GM06990 (cell line): ENCODE data around the gene STRBP.
"Not testable (repeated sequence)": the region's sequence is repeated elsewhere in the genome, so short reads cannot be mapped to it uniquely, and the experiment has no call there.

Source experiments
- DNase-seq: peaks from one replicate; pipeline ENCODE4 v3.0.0-alpha.2; 2011; ENCODE audit not compliant: insufficient read length; ENCODE audit errors: extremely low read depth
- H3K27me3 ChIP-seq: replicated peaks from 2 replicates; pipeline ENCODE4 v1.6.0; 2011; ENCODE audit warnings: low read length; ENCODE audit not compliant: control insufficient read depth, insufficient read depth
- H3K36me3 ChIP-seq: 2 replicates; pipeline ENCODE4 v1.5.1; 2011; ENCODE audit warnings: low read length; ENCODE audit not compliant: control insufficient read depth, insufficient read depth
- H3K4me3 ChIP-seq: replicated peaks from 2 replicates; pipeline ENCODE4 v1.5.1; 2011; ENCODE audit warnings: low read depth, mild to moderate bottlenecking, control low read depth, low read length
- TF ChIP-seq, protein P1 (sequence below): IDR thresholded peaks from 2 replicates; pipeline ENCODE4 v1.5.1; 2011; ENCODE audit warnings: low read length, control low read depth, mild to moderate bottlenecking, inconsistent platforms; ENCODE audit not compliant: insufficient read depth, poor library complexity, severe bottlenecking

The STRBP gene

DNA sequence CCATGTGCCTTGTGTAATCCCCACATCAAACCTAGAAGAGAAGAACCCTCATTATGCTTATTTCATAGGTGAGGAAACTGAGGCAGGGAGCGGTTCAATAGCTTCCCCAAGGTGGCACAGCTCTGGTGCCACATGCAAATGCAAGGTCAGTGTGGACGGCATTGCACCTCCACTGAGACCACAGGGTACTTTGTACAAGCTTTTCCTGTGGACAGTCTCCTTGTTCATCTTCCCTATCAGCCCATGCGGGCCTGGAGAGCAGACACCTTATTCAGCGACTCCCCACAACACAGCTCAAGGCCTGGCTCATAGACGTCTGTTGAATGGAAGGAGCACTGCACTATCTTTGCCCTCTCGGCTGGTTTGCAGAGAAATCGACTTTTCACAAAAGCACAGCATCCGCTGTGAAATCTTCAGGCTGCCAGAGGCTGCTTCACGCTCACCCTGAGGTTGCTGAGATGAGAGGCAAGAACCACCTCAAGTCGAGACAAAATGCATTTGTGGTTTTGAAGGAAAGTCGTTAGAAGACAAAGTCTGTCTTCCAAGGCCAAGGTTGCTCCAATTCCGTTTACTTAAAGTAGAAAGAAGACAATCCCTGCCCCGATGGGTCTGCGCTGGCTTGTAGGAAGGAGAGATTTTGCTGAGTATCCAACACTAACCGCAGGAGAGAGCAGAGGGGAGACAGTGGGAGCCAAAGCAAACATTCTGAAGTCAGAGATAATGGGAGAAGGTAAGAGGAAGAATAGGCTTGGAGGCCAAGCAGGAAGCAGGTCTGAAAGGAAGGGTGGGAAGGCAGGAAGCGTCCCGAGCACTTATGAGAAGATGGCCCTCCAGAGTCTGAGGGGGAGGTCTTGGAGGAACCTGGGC lies 34.2 kb upstream of the STRBP start:
- H3K36me3 ChIP-seq, result no peaks in the 10 kb centered on the region
- no peaks in the 10 kb centered on the region; the same call in 1 of the 2 replicates for H3K27me3 ChIP-seq
- H3K4me3 ChIP-seq, result no peak overlapping the region
- TF ChIP-seq, protein P1, sequence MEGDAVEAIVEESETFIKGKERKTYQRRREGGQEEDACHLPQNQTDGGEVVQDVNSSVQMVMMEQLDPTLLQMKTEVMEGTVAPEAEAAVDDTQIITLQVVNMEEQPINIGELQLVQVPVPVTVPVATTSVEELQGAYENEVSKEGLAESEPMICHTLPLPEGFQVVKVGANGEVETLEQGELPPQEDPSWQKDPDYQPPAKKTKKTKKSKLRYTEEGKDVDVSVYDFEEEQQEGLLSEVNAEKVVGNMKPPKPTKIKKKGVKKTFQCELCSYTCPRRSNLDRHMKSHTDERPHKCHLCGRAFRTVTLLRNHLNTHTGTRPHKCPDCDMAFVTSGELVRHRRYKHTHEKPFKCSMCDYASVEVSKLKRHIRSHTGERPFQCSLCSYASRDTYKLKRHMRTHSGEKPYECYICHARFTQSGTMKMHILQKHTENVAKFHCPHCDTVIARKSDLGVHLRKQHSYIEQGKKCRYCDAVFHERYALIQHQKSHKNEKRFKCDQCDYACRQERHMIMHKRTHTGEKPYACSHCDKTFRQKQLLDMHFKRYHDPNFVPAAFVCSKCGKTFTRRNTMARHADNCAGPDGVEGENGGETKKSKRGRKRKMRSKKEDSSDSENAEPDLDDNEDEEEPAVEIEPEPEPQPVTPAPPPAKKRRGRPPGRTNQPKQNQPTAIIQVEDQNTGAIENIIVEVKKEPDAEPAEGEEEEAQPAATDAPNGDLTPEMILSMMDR, result no peak
- DNase-seq, result no peak

DNA sequence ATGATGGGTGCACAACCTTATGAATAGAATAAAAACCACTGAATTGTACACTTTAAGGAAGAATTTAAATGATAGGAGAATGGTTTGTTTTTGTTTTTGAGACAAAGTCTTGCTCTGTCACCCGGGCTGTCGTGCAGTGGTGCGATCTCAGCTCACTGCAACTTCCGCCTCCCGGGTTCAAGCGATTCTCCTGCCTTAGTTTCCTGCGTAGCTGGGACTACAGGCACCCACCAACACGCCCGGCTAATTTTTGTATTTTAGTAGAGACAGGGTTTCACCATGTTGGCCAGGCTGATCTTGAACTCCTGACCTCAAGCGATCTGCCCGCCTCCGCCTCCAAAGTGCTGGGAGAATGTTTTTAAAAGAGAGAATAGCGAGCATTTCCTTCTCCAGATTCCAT lies 33.5 kb upstream of the STRBP start:
- not testable (repeated sequence) for H3K4me3 ChIP-seq, H3K27me3 ChIP-seq, H3K36me3 ChIP-seq, DNase-seq

DNA sequence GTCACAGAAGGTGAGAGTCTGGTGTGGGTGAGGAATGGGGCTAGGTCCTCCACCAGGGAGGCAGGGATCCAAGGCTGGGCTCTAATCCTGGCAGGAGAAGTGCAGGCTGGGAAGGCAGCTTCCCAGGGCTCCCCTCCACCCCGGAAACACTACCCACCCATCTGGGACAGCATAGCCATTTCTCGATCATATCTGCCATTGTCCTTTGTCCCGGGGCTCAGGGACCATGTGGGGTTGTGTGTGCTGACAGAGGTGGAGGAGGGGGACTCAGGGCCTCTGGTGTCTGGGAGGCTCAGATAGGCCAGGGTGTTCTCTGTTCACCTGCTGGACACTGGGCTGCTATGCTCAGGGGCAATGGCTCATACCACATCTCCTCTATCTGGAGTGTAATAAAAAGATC lies 32.2 kb upstream of the STRBP start:
- Histone ChIP-seq H3K27me3 (no peaks in the 10 kb centered on the region; the same call in 1 of the 2 replicates), H3K36me3 (no peaks in the 10 kb centered on the region), H3K4me3 (no peak overlapping the region)
- DNase-seq, result no peak
- TF ChIP-seq, protein P1, result no peak

DNA sequence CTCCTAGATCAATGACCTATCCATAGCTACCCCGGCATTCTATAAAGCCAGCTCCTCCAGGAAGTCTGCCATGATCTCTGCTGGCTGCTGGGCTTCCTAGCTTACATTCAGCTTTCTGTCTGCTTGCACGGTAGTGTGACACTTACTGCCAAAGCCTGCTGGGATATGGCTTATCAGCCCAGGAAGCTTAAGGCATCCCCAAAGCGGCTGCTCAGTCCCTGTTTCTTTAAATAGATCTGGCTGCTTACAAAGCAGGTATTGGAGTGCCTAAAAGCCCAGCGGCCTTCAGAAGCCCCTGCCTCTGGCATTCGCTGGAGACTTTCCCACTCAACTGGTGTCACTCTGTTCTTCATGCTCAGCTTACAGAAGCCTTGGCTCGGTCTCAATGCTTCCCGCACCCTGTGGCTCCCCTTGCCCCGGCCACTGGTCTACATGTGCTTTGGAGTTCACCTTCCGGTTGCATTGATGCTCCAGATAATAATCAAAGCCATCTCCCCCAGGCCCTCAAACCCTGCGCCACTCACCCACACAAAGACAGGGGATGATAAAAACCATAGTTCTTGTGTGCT lies 31.3 kb upstream of the STRBP start:
- Histone ChIP-seq H3K27me3 (no peaks in the 10 kb centered on the region; the same call in 1 of the 2 replicates), H3K36me3 (no peaks in the 10 kb centered on the region), H3K4me3 (no peak overlapping the region)
- DNase-seq, result no peak
- TF ChIP-seq, protein P1, result no peak

DNA sequence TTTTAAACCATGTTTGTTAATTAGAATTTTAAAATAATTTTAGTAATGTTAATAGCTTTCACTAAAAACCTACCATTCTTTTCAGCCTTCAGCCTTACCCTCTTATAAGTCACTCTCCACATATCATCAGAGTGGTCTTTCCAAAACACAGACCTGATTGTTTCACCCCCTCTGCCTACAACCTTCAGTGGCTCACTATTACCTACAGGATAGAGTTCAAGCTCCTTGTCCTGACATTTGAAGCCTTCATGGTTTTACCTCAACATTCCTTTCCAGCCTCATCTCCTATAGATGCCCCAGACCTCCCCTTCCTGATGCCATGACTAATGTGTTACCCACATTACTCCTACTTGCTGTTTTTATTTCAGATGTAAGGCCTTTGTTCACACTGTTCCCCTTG lies 27.8 kb upstream of the STRBP start:
- TF ChIP-seq, protein P1, result no peak
- no peaks in the 10 kb centered on the region for H3K36me3 ChIP-seq
- H3K27me3 ChIP-seq, result no peaks in the 10 kb centered on the region; the same call in 1 of the 2 replicates
- DNase-seq, result no peak
- no peak overlapping the region for H3K4me3 ChIP-seq

DNA sequence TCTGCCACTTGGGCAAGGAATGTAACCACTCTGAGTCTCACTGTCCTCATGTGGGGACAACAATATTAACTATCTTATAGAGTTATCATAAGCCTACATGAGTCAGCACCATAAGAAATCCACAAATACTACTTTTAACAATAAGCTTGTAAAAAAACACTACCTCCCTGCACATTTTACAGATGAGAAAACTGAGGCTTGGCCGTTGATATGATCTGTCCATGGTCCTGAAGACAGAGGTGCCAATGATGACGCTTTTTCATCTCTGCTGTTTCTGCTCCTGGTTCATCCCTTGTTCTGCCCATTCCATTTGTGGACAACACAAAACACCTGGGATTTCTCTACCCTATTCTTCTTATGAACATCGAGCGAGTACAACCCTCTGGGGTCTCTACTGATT lies 23.4 kb upstream of the STRBP start:
- no peaks in the 10 kb centered on the region for H3K36me3 ChIP-seq
- DNase-seq, result no peak
- TF ChIP-seq, protein P1, result no peak
- no peaks in the 10 kb centered on the region for H3K27me3 ChIP-seq
- no peak overlapping the region for H3K4me3 ChIP-seq
